Measurements from ENCODE around the gene CCRL2. TPM values are rescaled to one million over a fixed set of nuclear protein-coding genes. Genes with fewer than 3 reads are reported as not detected.
"Not testable (repeated sequence)": the region's sequence is repeated elsewhere in the genome, so short reads cannot be mapped to it uniquely, and the experiment has no call there.

Gene CCRL2
- total and polyA plus RNA-seq, 8 donors = 3.4 to 37.1 (median 4.6) TPM

DNA sequence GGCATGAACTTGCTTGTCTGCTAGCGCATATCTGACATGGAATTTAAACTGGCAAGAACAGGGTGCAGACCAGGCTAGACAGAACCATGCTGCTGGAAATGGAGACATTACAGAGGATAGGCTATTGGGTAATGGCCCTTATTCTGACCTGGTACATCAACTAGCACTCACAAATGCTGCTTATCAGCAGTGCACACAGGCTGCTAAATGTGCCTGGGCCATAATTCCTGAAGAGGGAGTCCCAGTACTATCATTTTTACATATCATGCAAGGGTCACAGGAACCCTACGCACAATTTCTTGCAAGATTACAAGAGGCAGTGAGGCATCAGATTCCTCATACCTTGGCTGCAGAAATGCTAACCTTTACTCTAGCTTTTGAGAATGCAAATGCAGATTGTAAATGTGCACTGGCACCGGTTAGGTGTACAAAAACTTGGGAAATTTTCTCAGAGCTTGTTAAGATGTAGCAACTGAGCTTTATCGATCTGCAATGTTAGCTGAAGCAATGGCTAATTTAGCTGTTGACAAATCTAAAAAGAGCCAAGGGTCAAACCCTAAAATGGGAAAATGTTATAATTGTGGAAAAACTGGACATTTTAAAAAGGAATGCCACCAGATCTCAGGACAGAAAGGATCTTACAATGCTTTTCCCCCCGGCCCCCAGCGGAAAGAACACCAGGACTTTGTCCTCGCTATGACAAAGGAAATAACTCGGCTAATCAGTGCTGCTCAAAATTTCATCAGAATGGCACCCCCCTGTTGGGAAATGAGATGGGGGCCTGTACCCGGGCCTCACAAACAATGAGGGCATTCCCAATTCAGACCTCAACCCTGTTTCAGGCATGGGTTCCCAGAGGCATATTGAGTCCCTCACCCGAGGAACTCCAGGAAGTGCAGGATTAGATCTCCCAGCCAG lies 21.1 kb downstream of the CCRL2 start:
- DNase-seq (peak in 1 of 4 donors; percentile 61), ATAC-seq (peak; percentile 42)
- H3K36me3 ChIP-seq = peaks cover 0 to 2% of the 10 kb centered on the region in 2 donors
- intact Hi-C loops (cut with DNase I) = loop anchor here in 1 of 2 donors (10.0 kb wide), 1 partner anchor 153 kb away; no protein-coding TSS in a partner anchor
- no peak overlapping the region for H3K27ac ChIP-seq
- peaks cover 0 to 9% of the 10 kb centered on the region in 2 donors for H3K9me3 ChIP-seq
- no peak overlapping the region for H3K4me3 ChIP-seq
- H3K27me3 ChIP-seq = no peaks in the 10 kb centered on the region
- peaks cover 0 to 9% of the 10 kb centered on the region in 2 donors for H3K4me1 ChIP-seq
- TF ChIP-seq, protein P1, sequence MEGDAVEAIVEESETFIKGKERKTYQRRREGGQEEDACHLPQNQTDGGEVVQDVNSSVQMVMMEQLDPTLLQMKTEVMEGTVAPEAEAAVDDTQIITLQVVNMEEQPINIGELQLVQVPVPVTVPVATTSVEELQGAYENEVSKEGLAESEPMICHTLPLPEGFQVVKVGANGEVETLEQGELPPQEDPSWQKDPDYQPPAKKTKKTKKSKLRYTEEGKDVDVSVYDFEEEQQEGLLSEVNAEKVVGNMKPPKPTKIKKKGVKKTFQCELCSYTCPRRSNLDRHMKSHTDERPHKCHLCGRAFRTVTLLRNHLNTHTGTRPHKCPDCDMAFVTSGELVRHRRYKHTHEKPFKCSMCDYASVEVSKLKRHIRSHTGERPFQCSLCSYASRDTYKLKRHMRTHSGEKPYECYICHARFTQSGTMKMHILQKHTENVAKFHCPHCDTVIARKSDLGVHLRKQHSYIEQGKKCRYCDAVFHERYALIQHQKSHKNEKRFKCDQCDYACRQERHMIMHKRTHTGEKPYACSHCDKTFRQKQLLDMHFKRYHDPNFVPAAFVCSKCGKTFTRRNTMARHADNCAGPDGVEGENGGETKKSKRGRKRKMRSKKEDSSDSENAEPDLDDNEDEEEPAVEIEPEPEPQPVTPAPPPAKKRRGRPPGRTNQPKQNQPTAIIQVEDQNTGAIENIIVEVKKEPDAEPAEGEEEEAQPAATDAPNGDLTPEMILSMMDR (IDR thresholded peaks at IDR 0.05) = no peak

DNA sequence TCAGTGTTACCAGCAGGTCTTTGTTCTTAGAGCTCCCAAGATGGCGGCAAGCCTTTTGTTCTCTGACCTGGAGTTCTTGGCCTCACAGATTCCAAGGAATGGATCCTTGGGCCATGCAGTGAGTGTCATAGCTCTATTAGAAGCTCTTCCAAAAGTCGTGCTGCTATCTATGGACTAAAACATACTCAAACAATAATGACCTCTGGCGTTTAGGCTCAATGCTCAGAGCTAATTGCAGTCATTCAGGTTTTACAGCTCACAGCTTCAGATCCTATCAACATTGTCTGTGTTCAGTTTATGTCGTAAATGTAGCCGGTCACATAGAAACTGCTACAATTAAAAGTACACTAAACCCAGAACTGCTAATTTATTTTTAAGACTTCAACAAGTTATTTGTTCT lies 22.2 kb downstream of the CCRL2 start:
- Histone ChIP-seq H3K27ac (no peak overlapping the region), H3K4me3 (no peak overlapping the region), H3K4me1 (peaks cover 0 to 9% of the 10 kb centered on the region in 2 donors), H3K36me3 (peaks cover 0 to 13% of the 10 kb centered on the region in 2 donors), H3K9me3 (peaks cover 0 to 9% of the 10 kb centered on the region in 2 donors), H3K27me3 (no peaks in the 10 kb centered on the region)
- DNase-seq (no peak), ATAC-seq (no peak)
- TF ChIP-seq, protein P1 (IDR thresholded peaks at IDR 0.05) = no peak
- intact Hi-C loops (cut with DNase I) = loop anchor here in 1 of 2 donors (10.0 kb wide), 1 partner anchor 154 kb away; no protein-coding TSS in a partner anchor

DNA sequence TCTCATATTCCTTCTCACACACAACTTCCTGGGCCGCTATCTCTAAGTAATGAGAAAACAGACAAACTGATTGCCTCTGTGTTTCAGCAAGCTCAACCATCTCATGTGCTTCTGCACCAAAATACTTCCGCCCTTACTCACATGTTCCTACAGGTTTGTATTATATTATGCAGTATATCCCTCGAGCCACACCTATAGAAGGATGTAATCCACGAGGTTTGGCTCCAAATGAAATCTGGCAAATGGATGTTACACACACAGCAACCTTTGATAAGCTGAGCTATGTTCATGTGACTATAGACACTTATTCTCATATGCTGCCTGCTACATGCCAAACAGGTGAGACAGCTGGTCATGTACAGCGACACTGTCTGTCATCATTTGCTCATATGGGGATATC lies 22.6 kb downstream of the CCRL2 start:
- Histone ChIP-seq H3K4me3 (no peak overlapping the region), H3K27ac (no peak overlapping the region), H3K27me3 (no peaks in the 10 kb centered on the region), H3K9me3 (peaks cover 0 to 9% of the 10 kb centered on the region in 2 donors), H3K36me3 (peaks cover 0 to 14% of the 10 kb centered on the region in 2 donors), H3K4me1 (peaks cover 0 to 9% of the 10 kb centered on the region in 2 donors)
- intact Hi-C loops (cut with DNase I) = loop anchor here in 1 of 2 donors (10.0 kb wide), 2 partner anchors 155 to 495 kb away; no protein-coding TSS in a partner anchor
- no peak for DNase-seq
- TF ChIP-seq, protein P1 (IDR thresholded peaks at IDR 0.05) = no peak
- ATAC-seq = no peak

DNA sequence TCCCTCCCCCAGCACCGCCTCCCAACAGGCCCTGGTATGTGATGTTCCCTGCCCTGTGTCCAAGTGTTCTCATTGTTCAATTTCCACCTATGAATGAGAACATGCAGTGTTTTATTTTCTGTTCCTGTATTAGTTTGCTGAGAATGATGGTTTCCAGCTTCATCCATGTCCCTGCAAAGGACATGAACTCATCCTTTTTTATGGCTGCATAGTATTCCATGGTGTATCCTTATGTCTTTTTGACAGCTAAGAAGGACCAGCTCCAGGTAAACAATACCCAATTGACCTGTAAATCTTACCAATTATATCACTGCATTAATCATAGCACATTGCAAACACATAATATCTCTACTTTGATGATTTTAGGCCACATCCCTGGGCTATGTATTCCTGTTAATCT lies 23.8 kb downstream of the CCRL2 start:
- not testable (repeated sequence) for ATAC-seq, H3K9me3 ChIP-seq, H3K4me3 ChIP-seq, H3K4me1 ChIP-seq, DNase-seq, H3K27me3 ChIP-seq
- Histone ChIP-seq H3K36me3 (peaks cover 0 to 18% of the 10 kb centered on the region in 2 donors), H3K27ac (peak overlapping the region in 1 of 2 donors; percentile 15)
- intact Hi-C loops (cut with DNase I) = loop anchor here in 1 of 2 donors (10.0 kb wide), 1 partner anchor 496 kb away; no protein-coding TSS in a partner anchor

DNA sequence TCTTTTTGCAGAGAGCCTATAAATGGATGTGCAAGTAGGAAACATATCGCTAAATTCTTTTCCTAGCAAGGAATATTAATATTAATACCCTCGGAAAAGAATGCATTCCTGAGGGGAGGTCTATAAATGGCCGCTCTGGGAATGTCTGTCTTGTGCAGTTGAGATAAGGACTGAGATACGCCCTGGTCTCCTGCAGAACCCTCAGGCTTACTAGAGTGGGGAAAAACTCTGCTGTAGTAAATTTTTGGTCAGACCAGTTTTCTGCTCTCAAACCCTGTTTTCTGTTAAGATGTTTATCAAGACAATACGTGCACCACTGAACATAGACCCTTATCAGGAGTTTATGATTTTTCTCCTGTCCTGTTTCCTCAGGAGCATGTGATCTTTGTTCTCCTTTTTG lies 24.8 kb downstream of the CCRL2 start:
- intact Hi-C loops (cut with DNase I) = loop anchor here in 1 of 2 donors (10.0 kb wide), 1 partner anchor 497 kb away; no protein-coding TSS in a partner anchor

DNA sequence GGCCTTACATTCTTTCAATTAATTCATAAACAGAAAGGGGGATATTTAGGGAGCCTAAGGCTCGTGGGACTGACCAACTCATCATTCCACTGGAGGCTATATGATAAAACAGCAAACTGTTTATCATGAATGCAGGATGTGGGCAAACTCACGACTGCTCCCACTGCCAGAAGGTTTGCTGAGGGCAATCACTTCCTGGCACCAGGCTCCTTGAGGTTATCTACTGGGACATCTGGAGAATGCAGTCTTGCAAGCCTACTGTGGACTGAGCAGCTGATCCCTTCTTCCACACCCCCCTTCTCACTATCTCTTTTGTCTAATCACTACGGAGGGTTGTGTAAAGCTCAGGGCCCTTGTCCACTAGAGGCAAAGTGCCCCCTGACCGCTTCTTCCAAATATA lies 26.1 kb downstream of the CCRL2 start:
- H3K27ac ChIP-seq = peak overlapping the region in 1 of 2 donors; percentile 50
- not testable (repeated sequence) for ATAC-seq, H3K4me1 ChIP-seq, DNase-seq, H3K9me3 ChIP-seq, H3K4me3 ChIP-seq, H3K27me3 ChIP-seq
- peaks cover 0 to 34% of the 10 kb centered on the region in 2 donors for H3K36me3 ChIP-seq
- intact Hi-C loops (cut with DNase I) = loop anchor here in 1 of 2 donors (10.0 kb wide), 1 partner anchor 498 kb away; no protein-coding TSS in a partner anchor

More for the DNA sequence above, 24.8 kb downstream of the CCRL2 start:
- not testable (repeated sequence) for H3K9me3 ChIP-seq, H3K27me3 ChIP-seq, DNase-seq, H3K4me3 ChIP-seq, ATAC-seq, H3K4me1 ChIP-seq
- Histone ChIP-seq H3K36me3 (peaks cover 0 to 28% of the 10 kb centered on the region in 2 donors), H3K27ac (peak overlapping the region in 1 of 2 donors; percentile 15)
